K562 (cell line): ENCODE data around the gene TSPAN14. TPM values are rescaled to one million over a fixed set of nuclear protein-coding genes. Genes with fewer than 3 reads are reported as not detected.

ENCODE experiments used
- ATAC-seq: fragments of 200-7000 bp; cut with Tn5 transposase; 3 replicates; pipeline ENCODE4 v1.9.1; 2020; ENCODE audit warnings: moderate library complexity
- BruUV-seq: library from RNA; stranded (reverse); fragments of 400-500 nt; replicated peaks from 2 replicates; lab custom pipeline; 2021; lab: Mats Ljungman, UMichigan
- CTCF ChIA-PET: fragments of 300-600 bp; formaldehyde crosslinking; extraction: SDS; loops from one replicate; lab custom pipeline; 2021; ENCODE audit warnings: low intra/inter-chr PET ratio; lab: Yijun Ruan, JAX
- POLR2A ChIA-PET: fragments of 300-600, 350-650 bp; sonication (Branson Sonifier 250); formaldehyde crosslinking; extraction: SDS; loops from one replicate; lab custom pipeline; 2021; ENCODE audit warnings: antibody characterized with exemption, inconsistent platforms; lab: Yijun Ruan, JAX
- DNase-seq, 4 experiments: peaks; one replicate each; pipeline versions ENCODE4 v3.0.0 to v3.0.0-alpha.2; 2011 to 2018; ENCODE audit warnings: low spot score in 3 of 4, mixed read lengths in 3 of 4; ENCODE audit errors: extremely low read depth in 1 of 4
- FAIRE-seq: peaks from 2 replicates; lab custom pipeline; 2011; peaks lifted over from hg19 to GRCh38; lab: Jason Lieb, UNC
- H2AFZ ChIP-seq: 2 replicates; pipeline ENCODE4 v1.6.0; 2011; ENCODE audit warnings: low read depth, low read length, control low read depth, inconsistent platforms
- H3K27ac ChIP-seq: fragments of 200-600 bp; 3 replicates; pipeline ENCODE4 v1.8.0; 2011; ENCODE audit warnings: low read depth, mild to moderate bottlenecking, control low read depth, inconsistent platforms, low read length, moderate library complexity, mixed read lengths; ENCODE audit errors: extremely low read depth
- H3K27me3 ChIP-seq, 2 experiments: fragments of 300-600 bp in 1 of 2; 2 replicates in 1 of 2; 3 replicates in 1 of 2; pipeline versions ENCODE4 v1.6.0 to v1.8.0; 2011; ENCODE audit warnings: inconsistent platforms in 2 of 2, low read length in 2 of 2, mild to moderate bottlenecking in 1 of 2, mixed read lengths in 1 of 2, moderate library complexity in 1 of 2; ENCODE audit not compliant: control insufficient read depth in 2 of 2, insufficient read depth in 2 of 2
- H3K36me3 ChIP-seq: fragments of 300-600 bp; 3 replicates; pipeline ENCODE4 v1.8.0; 2011; ENCODE audit warnings: mild to moderate bottlenecking, low read length, inconsistent platforms; ENCODE audit not compliant: control insufficient read depth, insufficient read depth
- H3K4me1 ChIP-seq, 2 experiments: fragments of 200-600 bp in 1 of 2; replicated peaks in 1 of 2; 2 replicates in 1 of 2; 3 replicates in 1 of 2; pipeline versions ENCODE4 v1.5.1 to v1.8.0; 2011; ENCODE audit warnings: inconsistent platforms in 2 of 2, low read length in 2 of 2, mild to moderate bottlenecking in 1 of 2, mixed read lengths in 1 of 2, moderate library complexity in 1 of 2; ENCODE audit not compliant: control insufficient read depth in 2 of 2, insufficient read depth in 2 of 2
- H3K4me2 ChIP-seq: 2 replicates; pipeline ENCODE4 v1.6.1; 2011; ENCODE audit warnings: low read length, control low read depth, inconsistent platforms, mixed read lengths; ENCODE audit not compliant: insufficient read depth
- H3K4me3 ChIP-seq: fragments of 200-600 bp; sonication (generic), shearing (Covaris generic); 2 replicates; pipeline ENCODE4 v1.5.1; 2016; ENCODE audit warnings: control low read depth, inconsistent platforms
- H3K79me2 ChIP-seq: fragments of 200-600 bp; 3 replicates; pipeline ENCODE4 v1.8.0; 2011; ENCODE audit warnings: low read length, inconsistent platforms; ENCODE audit not compliant: control insufficient read depth, insufficient read depth
- H3K9ac ChIP-seq, 2 experiments: 2 replicates each; pipeline versions ENCODE4 v1.6.0 to v1.6.1; 2011; ENCODE audit warnings: low read depth in 2 of 2, low read length in 2 of 2, control low read depth in 1 of 2, inconsistent platforms in 1 of 2, mild to moderate bottlenecking in 1 of 2, mixed read lengths in 1 of 2; ENCODE audit not compliant: insufficient read depth in 1 of 2
- H3K9me1 ChIP-seq: one replicate; pipeline ENCODE4 v1.6.0; 2011; ENCODE audit warnings: inconsistent platforms, mild to moderate bottlenecking, low read length, moderate library complexity; ENCODE audit not compliant: control insufficient read depth, insufficient read depth
- H3K9me3 ChIP-seq: replicated peaks from 2 replicates; pipeline ENCODE4 v1.5.1; 2011; ENCODE audit warnings: low read depth, low read length, inconsistent platforms; ENCODE audit not compliant: control insufficient read depth, insufficient read depth
- H4K20me1 ChIP-seq: replicated peaks from 2 replicates; pipeline ENCODE4 v1.6.1; 2011; ENCODE audit warnings: low read length, inconsistent platforms, mixed read lengths; ENCODE audit not compliant: control insufficient read depth, insufficient read depth
- CBFA2T3 ChIP-seq: fragments of 450-650 bp; IDR thresholded peaks from 2 replicates; pipeline ENCODE4 v1.6.1; 2017
- DNMT1 ChIP-seq: fragments of 450-650 bp; IDR thresholded peaks from 2 replicates; pipeline ENCODE4 v1.6.1; 2016; ENCODE audit warnings: antibody characterized with exemption, mild to moderate bottlenecking
- POLR2G ChIP-seq: fragments of 200-400 bp; formaldehyde crosslinking; IDR thresholded peaks from 2 replicates; pipeline ENCODE4 v1.6.1; 2017; ENCODE audit warnings: low read depth, mild to moderate bottlenecking, antibody characterized with exemption, low read length, moderate library complexity
- RBM22 ChIP-seq: fragments of 200-400 bp; formaldehyde crosslinking; IDR thresholded peaks from 2 replicates; pipeline ENCODE4 v1.6.1; 2018; ENCODE audit warnings: low read length, low read depth; ENCODE audit not compliant: poor library complexity, severe bottlenecking
- RUNX1 ChIP-seq: sonication (generic); IDR thresholded peaks from 2 replicates; pipeline ENCODE4 v1.6.1; 2016; ENCODE audit warnings: antibody characterized with exemption, low read depth
- XRCC5 ChIP-seq: fragments of 200-400 bp; formaldehyde crosslinking; IDR thresholded peaks from 2 replicates; pipeline ENCODE4 v1.6.1; 2017; ENCODE audit warnings: low read depth, mild to moderate bottlenecking, low read length
- WGBS: fragments of 100-300 bp; shearing (Covaris generic); methylation state at CpG from one replicate; pipeline ENCODE4 v1.1.6; 2016; ENCODE audit warnings: low coverage, mixed read lengths; ENCODE audit not compliant: insufficient coverage; ENCODE audit errors: missing lambda C conversion rate; 5-methylcytosine and 5-hydroxymethylcytosine counted together
- in situ Hi-C: fragments of 300-500 bp; cut with MboI; formaldehyde crosslinking; loops from 4 replicates; pipeline ENCODE4 v1.15.0; 2018; ENCODE audit warnings: inconsistent platforms, mixed read lengths
- intact Hi-C: fragments of 100-400 bp; cut with micrococcal nuclease; formaldehyde crosslinking; loops from 2 replicates; pipeline ENCODE4 v1.14.2; 2022
- polyA plus RNA-seq, 8 experiments: library from polyadenylated mRNA; depleted of rRNA in 4 of 8; stranded (reverse) in 5 of 8; unstranded in 3 of 8; fragments of >200 nt; fragmentation: Nextera tagmentation in 2 of 8; fragmentation: Illumina TruSeq in 1 of 8; extraction: Ambion mirVana in 2 of 8; extraction: Trizol in 1 of 8; gene quantifications; 2 replicates each; pipeline versions ENCODE4 v1.2.1 to v1.2.3, GENCODE V29; 2011 to 2014; ENCODE audit warnings: inconsistent platforms in 1 of 8, missing spikeins in 1 of 8
- total RNA-seq, 7 experiments: library from RNA; depleted of rRNA in 6 of 7; stranded (reverse); fragments of >200 nt in 6 of 7; fragmentation: Illumina TruSeq in 2 of 7; extraction: Trizol in 2 of 7; gene quantifications; 2 replicates each; pipeline versions ENCODE4 v1.2.1 to v1.2.3, GENCODE V29; 2011 to 2021; ENCODE audit warnings: low replicate concordance in 1 of 7
- TF ChIP-seq, protein P1 (sequence below): sonication (generic); formaldehyde crosslinking; IDR thresholded peaks from 2 replicates; pipeline ENCODE4 v1.8.0; 2022; ENCODE audit warnings: mild to moderate bottlenecking, missing genetic modification reagents

TSPAN14 gene
- total and polyA plus RNA-seq, 9 of the 15 experiments (the other 6 are each of a cell fraction or from before 2014, with no cell fraction given): 5.8 to 92.9 (median 23.3) TPM

GRCh38 chr10:80509108-80509402 lies 54.9 kb downstream of the TSPAN14 start:
- in situ Hi-C loops (loop anchor here (5.0 to 10.0 kb wide), 2 partner anchors 62 to 124 kb away; no protein-coding TSS in a partner anchor), intact Hi-C loops (no loop called here)
- Histone ChIP-seq H3K4me3 (no peak overlapping the region), H3K9ac (peak overlapping the region in 1 of 2 experiments; percentile 36; a peak in 1 of 4 replicates), H3K27me3 (no peaks in the 10 kb centered on the region), H3K9me3 (no peaks in the 10 kb centered on the region), H3K36me3 (peaks cover 91% of the 10 kb centered on the region), H4K20me1 (peaks cover 7% of the 10 kb centered on the region), H3K4me1 (peaks cover 17 to 29% of the 10 kb centered on the region in 2 experiments; a peak in 4 of 5 replicates), H2AFZ (no peak overlapping the region), H3K9me1 (peaks cover 10% of the 10 kb centered on the region), H3K27ac (no peak overlapping the region), H3K79me2 (peaks cover 40% of the 10 kb centered on the region), H3K4me2 (no peak overlapping the region)
- ChIA-PET POLR2A (interaction anchor here (0.7 to 0.8 kb wide), 2 partner anchors 12 to 14 kb away, joined by 3 read pairs; no protein-coding TSS in a partner anchor), CTCF (no interaction called here)
- no peak for TF ChIP-seq RUNX1
- TF ChIP-seq XRCC5: no peak
- no peak for FAIRE-seq
- ATAC-seq: no peak
- DNase-seq: no peak
- BruUV-seq: no TSS peak
- WGBS: 95% methylated on average over 8 of the region's 8 CpGs

DNA sequence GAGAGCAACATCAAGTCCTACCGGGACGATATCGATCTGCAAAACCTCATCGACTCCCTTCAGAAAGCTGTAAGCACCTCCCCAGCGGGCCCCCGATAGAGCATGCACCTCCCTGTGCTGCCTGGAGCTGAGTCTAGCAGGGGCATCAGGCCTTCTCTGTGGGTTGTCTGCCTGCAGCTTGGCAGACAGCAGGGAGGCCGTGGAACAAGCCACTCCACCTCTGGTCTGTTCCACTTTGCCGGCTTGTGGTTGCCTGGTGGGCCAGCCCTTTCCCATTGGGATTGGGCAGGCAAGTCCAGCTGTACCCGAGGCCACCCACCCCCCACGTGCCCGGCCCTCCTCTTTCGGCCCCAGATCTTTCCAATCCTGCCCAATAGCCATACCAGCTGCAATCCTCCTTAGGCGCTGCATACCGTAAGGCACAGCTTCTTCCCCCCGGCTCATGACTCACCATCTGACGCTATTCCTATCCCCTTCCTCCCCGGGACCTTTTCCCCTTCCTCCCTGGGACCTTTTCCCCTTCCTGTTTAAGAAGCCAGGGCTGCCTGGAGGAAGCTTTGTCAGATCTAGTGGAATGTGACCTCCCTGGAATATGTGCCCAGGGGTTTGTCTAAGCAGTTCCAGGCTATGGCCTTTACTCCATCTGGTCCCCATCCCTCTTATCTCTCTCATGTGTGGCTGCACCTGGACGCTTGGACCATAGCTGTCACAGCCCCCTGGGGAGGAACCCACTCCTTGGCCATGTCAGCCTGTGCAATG lies 55.5 kb downstream of the TSPAN14 start:
- no peak overlapping the region for H3K4me2 ChIP-seq
- POLR2A ChIA-PET: interaction anchor here (0.7 to 0.8 kb wide), 2 partner anchors 12 to 14 kb away, joined by 3 read pairs; no protein-coding TSS in a partner anchor
- H3K4me3 ChIP-seq: no peak overlapping the region
- DNase-seq (no peak), FAIRE-seq (no peak), ATAC-seq (no peak)
- in situ Hi-C loops (loop anchor here (5.0 to 10.0 kb wide), 2 partner anchors 62 to 125 kb away; no protein-coding TSS in a partner anchor), intact Hi-C loops (no loop called here)
- H3K9me1 ChIP-seq: peaks cover 9% of the 10 kb centered on the region
- no peak overlapping the region for H3K27ac ChIP-seq
- 90% methylated on average over 18 of the region's 18 CpGs for WGBS
- peak overlapping the region in 1 of 2 experiments; percentile 50; a peak in 2 of 4 replicates for H3K9ac ChIP-seq
- peaks cover 2% of the 10 kb centered on the region for H4K20me1 ChIP-seq
- BruUV-seq: no TSS peak
- H2AFZ ChIP-seq: no peak overlapping the region
- peaks cover 12 to 24% of the 10 kb centered on the region in 2 experiments; a peak in 4 of 5 replicates for H3K4me1 ChIP-seq
- CTCF ChIA-PET: no interaction called here
- H3K9me3 ChIP-seq: no peaks in the 10 kb centered on the region
- peaks cover 93% of the 10 kb centered on the region for H3K36me3 ChIP-seq
- H3K79me2 ChIP-seq: peaks cover 35% of the 10 kb centered on the region
- H3K27me3 ChIP-seq: no peaks in the 10 kb centered on the region
- no peak for TF ChIP-seq DNMT1
- TF ChIP-seq CBFA2T3: 0 out of 2 replicates have a peak, but pooled peaks have one; percentile 12
- peak; percentile 44; the same call in 1 of the 2 replicates for TF ChIP-seq POLR2G
- TF ChIP-seq, protein P1, sequence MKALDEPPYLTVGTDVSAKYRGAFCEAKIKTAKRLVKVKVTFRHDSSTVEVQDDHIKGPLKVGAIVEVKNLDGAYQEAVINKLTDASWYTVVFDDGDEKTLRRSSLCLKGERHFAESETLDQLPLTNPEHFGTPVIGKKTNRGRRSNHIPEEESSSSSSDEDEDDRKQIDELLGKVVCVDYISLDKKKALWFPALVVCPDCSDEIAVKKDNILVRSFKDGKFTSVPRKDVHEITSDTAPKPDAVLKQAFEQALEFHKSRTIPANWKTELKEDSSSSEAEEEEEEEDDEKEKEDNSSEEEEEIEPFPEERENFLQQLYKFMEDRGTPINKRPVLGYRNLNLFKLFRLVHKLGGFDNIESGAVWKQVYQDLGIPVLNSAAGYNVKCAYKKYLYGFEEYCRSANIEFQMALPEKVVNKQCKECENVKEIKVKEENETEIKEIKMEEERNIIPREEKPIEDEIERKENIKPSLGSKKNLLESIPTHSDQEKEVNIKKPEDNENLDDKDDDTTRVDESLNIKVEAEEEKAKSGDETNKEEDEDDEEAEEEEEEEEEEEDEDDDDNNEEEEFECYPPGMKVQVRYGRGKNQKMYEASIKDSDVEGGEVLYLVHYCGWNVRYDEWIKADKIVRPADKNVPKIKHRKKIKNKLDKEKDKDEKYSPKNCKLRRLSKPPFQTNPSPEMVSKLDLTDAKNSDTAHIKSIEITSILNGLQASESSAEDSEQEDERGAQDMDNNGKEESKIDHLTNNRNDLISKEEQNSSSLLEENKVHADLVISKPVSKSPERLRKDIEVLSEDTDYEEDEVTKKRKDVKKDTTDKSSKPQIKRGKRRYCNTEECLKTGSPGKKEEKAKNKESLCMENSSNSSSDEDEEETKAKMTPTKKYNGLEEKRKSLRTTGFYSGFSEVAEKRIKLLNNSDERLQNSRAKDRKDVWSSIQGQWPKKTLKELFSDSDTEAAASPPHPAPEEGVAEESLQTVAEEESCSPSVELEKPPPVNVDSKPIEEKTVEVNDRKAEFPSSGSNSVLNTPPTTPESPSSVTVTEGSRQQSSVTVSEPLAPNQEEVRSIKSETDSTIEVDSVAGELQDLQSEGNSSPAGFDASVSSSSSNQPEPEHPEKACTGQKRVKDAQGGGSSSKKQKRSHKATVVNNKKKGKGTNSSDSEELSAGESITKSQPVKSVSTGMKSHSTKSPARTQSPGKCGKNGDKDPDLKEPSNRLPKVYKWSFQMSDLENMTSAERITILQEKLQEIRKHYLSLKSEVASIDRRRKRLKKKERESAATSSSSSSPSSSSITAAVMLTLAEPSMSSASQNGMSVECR (CRISPR knock-in tag): no peak
- peak; percentile 53 for TF ChIP-seq RBM22
